Ramos (cell line): ENCODE data around the gene SPOP.

Experiments used
- in situ Hi-C: fragments of 300-500 bp; cut with MboI; formaldehyde crosslinking; loops from one replicate; pipeline ENCODE4 v1.14.3; 2022; ENCODE audit warnings: low sequenced_read_pairs; ENCODE audit not compliant: unreplicated experiment

Gene SPOP

DNA sequence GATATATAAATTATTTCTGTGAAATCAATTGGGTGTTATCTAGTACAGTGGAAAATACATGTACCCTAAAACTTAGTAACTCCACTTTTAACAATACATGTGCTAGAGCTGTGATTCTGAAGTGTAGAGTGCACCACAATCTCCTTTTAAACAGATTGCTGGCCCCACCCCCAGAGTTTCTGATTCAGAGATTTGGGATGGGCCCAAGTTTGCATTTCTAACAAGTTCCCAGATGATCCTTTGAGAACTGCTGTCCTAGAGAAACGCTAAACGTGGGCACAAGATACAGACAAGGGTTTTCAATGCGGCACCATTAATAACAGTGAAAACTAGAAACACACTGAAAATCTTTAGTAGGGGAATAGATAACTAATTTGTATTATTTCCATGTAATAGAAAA lies 53.0 kb downstream of the SPOP start:
- in situ Hi-C loops: no loop called here

DNA sequence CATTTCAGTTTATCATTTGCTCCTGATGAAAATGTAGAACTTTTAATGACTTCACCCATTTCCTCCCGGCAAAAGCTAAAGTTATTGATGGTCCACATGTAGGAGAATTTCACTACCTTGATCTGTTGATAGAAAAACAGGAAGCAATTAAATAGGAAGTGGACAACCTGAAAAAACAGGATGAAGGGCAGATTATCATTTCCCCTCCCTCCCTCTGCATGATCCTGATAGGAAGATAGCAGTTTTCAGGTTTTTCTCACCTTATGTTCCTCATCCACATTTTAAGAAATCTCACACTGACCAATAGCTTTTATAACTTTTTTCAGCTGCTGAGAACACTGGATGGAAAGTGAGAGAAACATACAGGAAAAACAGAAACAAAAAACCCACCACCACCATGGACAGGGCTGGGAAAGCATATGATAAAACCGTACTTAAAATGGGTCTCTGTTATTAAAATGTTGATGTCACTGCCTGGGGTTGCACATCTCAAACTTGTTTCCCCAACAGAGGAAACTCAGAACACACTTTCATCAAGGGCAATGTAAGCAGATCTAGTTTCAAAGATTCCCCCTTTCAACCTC lies 55.9 kb downstream of the SPOP start:
- in situ Hi-C loops: no loop called here

DNA sequence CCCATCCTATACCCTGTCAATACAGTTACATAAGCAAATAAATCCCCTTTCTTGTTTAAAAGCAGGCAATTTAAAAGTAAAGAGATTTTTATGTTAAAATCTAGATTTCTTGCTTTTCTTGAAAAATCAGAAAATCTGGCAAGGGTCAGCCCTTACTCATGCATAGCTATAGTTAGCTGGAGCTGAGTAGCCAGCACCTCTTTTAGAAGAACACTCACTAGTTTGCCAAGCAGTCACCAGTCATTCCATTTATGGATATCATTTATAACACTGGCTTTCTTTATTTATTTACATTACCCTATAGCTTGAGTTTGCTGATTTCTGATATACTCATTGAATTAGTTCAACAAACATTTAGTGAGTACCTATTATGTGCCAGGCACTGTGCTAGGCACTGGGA lies 56.5 kb downstream of the SPOP start:
- in situ Hi-C loops: no loop called here

DNA sequence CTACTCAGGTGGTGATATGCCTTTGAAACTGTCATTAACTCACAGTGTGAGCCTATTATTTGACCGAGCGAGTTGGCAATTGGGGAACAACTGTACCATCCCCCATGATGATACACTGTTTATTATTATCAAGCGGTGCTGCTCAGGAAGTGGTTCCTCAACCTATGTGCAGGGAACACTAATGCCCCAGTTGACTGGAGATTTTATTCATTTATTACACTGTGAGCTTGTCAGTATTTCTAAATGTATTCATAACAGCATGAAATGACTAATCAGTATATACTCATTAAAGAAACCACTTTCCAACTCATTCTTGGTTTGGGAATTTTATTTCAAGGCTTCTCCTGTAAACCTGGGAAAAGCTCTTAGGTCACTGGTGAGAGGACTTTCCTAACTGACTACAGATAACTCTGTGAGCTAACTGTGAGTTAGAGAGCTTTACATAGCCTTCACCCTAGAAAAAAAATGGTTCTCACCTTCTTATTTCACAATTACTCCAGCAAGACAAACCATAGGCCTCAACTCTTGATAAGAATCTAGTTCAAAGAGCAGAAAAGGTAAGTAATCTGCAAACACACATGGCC lies 59.8 kb downstream of the SPOP start:
- in situ Hi-C loops: no loop called here

DNA sequence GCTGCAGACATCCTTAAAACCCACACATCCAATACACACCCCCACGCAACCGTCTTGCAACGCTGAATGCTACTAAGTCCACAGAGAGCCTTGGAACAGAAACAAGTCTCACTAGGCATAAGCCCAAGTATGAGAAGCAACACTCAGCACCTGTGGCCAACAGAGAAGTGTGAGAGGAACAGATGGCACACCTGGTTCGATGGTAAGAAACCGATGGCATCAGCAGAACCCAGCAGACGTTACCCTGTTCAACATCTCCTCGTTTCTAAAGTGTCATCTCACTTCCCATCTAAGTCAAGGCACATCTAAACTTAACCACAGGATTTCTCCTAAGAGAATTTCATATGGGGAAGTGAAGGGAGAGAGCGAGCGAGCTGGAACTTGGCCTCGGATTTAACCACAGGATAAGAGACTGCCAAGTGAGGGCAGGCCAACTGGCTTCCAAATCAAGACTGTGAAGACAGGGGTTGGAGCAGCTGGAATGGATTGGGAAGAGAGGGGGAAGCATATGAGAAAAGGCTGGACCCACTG lies 61.2 kb downstream of the SPOP start:
- in situ Hi-C loops: no loop called here

DNA sequence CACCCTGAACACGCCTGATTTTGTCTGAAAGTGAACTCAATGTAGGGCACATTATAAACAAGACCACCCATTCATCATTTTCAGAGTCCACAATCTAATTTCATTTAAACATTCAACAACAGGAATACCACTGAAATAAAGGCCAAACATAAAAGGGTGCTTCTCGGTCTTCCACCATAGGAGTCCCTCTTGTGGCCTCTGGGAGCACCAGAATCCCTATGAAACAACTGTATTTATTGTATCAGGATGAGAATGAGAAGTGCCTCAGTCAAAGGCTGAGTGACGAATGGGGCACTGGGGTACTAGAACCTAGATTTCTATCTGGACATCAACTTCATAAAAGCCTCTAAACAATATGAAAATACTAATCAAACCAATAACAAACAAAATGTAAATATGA lies 61.8 kb downstream of the SPOP start:
- in situ Hi-C loops: no loop called here

DNA sequence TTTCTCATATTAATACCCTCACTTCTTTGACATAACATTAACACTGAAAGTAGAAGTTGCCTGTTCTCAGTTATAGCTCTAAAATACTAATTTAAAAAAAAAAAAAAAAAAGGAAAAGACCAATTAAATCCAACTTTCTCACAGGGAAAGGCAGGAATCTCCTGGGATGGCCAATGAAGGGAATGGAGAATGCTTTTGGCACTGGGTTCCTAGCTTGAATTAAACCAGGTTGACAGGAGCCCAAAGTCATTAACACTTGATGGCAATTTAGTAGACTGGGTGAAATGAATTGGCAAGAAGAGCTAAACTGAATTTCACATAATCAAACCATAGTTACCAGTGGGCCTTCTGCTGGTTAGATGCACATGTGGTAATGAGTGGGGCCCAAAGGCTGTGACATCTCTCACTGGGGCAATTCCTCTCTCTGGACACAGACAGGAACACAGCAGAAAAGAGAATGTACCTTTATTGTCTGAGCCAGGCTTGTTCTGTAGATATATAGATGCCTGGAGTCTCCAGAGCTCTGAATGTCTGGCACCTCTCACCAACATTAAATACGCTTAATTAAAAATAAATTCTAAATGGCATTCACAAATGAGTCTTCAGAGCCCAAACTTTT lies 64.6 kb downstream of the SPOP start:
- in situ Hi-C loops: no loop called here

DNA sequence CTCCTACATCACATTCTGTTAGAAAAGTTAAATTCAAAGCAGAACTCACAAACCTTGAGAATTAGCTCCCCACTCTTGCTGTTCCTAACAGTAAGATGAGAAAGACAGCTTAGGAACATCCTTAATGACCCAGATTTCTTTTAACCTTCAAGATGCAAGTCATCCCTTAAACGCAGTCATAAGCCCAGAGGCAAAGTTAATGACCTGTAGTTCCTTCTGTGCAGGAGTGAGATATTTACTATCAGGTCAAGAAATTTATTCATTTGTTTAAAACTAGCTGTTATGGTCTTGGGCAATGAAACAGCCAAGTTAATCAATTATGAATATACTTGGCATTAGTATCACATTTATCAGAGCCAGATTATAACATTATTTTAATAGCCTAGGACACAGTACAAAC lies 65.2 kb downstream of the SPOP start:
- in situ Hi-C loops: no loop called here

DNA sequence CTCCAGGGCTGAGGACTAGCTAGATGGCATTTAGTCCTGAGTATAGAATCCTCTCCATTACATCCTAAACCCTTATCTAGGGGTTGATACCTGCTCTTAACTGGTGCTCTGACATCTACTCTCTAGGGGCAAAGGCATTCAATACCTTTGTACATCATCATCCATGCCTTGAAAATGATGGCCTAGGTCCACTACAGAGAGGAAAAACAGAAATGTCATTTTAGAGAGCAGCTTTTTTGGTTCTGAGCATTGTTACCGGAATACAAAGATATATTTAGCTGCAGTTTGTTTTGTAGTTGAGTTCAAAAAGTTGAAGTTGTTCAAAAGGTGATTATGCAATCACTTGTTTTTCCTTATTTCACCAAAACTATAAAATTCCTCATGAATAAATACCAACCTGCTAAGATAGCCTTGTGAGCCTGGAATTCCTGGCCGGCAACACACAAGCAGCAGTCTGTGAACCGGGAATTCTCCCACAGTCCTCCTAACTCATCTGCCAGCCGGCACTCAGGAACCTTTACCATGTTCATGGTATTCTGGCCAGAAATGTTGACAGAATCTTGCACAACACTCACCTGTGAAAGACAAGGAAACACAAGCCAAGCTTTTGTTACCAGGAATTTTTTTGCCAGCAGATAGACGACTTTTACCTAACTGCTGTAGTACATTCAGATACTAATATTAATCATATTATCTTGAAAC lies 66.9 kb downstream of the SPOP start:
- in situ Hi-C loops: no loop called here

DNA sequence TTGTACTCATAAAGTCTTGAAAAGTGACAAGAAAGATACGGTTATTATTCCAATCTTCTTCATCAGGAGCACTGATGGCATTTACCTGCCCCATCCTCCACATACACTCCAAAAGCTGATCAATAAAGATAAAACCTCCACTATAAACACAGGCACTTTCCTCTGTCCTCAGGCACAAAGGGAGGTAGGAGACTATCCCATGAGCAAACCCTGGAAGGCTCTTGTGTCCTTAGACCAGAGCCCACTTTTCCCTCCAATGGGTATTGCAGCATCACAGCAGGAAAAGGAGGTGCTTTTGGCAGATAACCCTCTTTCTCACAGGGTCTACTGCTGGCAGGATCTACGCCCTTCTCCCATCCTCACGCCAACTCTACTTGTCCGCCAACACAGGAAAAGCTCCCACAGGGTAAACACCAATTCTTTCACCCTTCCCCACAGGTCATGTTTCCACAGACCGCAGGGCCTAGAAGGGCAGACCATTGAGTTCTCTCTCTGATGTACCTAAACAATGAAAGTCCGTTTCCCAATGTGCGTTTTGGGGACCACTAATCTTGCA lies 73.5 kb downstream of the SPOP start:
- in situ Hi-C loops: no loop called here

DNA sequence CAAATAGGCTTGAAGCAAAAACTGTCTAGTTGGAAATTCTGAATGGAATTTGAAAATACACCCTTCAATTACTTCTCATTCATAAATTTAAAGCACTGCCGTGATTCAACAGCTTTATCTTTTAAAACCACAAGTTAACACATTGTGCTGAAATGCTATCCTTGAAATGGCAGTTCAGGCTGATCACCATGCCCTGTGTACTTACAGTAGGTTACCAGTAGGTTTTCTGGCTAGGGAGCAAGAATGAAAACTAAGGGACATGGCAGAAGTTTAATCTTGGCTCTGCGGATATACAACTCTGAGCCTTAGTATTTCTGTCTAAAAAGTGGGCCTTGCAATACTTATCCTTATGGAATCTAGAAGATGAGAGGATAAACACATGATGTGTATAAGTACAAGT lies 74.2 kb downstream of the SPOP start:
- in situ Hi-C loops: no loop called here

DNA sequence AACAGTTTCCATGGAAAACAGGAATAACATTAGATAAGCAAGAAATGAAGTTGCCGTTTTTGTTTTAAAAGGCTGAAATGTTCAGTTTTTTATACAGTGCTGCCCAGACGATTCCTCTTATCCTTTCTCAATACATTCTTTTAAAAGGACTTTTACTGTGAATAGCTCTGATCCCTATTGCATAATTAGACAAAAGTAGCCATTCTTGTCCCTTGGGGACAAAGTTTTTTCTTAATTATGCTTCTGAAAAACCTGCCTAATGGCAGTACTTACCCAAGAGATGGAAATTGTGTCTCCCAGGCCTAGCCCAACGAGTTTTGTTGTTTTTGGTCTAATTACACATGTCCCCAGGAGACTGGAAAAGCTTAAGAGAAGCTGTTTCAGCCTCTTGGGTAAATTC lies 74.7 kb downstream of the SPOP start:
- in situ Hi-C loops: no loop called here

DNA sequence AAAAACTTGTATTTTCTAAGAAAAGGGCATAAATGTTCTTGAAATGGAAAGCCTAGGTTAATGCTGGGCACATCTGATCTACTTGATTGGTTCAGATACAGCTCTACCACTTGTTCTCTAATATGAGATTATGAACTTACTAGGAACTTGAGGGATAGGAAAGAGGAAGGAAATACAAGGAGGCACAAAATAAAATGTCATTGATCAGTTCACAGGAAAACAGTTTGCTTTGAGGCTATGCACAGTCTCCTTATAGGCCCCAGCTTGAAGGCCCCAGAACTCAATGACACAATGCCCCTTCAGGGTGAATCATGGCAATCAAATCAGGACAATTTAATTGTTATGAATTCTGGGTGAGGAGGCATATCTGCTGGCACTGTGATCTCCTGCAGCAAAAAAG lies 75.1 kb downstream of the SPOP start:
- in situ Hi-C loops: no loop called here

DNA sequence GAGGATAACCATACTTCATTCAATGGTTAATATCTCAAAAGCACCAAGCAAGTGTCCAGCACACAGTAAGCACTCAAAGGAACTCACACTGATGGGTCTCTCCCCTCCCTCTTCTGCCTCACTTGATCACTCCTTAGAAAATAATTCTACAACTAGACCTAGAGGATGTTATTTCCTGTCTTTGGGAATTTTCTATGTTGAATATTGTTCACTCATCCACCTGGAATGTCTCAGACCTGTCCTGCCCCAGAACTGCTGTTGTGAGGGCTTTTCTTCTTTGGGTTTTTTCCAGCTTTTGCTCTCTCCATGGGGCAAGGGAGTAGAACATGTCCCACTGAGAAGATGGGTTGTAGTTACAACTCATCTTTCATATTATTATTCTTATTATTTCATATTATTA lies 76.9 kb downstream of the SPOP start:
- in situ Hi-C loops: no loop called here

DNA sequence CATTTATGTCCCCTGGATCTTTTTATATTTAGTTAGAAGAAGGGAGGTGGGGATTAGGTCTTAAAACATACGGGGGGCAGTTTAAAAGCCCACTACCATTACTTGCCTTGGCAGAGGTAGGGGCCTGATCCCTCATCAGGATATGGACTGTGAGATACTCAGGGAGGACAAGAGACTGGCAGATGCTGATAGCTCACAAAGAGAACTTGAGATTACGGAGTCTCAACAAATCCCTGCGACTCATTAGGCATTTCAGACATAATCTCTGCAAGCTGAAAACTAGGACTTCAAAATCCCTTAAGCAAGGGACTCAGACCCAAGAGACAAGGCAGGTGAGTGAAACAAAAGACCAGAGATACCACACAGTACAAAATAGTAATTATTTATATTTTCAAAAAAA lies 79.0 kb downstream of the SPOP start:
- in situ Hi-C loops: no loop called here

DNA sequence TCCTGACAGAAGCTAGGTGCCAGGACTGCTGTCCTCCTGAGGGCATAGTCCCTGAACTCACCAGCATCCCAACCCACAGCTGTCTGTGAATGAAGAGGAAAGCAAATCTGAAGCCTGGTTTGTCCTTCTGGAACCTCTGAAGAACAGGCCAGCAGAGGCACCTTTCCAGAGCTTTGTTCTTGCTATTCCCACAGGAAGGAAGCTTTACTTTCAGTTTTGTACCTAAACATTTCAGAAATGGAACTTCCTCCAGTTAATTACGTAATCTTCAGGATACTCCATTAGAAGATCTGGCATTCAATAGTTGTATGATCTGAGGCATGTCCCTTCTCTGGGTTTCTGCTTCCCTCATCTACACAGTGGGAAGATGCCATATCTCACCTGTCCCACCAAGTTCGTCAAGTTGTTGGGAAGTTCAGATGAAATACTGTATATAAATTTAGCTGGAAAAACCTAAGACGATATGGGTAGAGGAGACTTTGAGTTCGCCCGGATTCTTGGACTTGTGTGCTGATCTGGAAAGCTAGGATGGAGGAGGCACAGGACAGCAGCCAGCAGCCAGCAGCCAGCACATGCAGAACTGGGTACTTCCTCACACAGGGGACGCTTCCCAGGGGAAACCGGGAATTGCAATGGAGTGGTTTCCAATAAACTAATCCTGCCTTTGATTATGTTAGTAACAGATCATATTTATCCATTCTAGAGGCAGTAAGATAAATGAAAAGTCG lies 79.8 kb downstream of the SPOP start:
- in situ Hi-C loops: no loop called here

DNA sequence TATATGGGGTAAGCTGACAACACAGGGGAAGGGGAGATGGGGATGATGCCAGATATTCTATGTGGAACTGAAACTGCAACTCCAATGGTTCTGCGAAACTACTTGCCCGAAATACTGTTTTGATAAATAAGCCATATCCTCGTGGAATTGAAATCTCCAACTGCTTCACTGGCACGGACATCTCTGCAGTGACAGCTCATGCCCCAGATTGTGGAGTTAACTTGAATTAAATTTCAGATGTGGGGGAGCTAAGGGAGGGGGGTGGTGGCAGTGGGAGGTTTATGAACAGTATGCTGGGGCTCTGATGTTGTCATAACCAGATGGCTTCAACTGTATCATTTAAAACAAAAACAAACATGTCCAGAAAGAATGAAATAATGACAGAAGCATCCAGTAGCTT lies 80.5 kb downstream of the SPOP start:
- in situ Hi-C loops: no loop called here

DNA sequence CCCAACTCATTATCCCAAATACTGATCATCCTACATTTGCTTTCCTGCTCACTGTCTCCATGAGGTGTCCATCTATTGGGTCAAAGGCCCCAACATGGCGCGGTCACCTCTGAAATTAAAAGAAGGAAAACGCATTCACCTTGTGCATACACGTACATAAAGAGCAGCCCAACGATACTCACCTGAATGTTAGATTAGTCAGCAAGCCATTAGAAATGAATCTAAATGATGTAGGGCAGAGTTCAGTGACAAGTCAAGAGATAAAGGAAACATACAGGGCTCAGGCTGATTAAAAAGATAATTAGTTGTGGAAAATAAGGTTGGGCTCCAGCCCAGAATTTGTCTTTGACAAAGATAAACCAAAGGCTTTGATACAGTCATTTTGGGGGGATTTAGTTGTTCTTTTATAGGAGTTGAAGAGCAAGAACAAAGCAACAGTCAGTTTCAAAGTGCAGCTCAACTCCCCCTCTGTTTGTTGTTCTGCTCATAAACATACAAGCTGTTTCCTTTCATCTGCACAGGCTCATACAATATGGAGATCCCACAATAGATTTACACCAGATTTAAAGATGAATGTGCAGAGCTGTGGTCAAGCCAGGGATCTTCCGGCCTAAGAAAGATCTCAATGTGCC lies 81.2 kb downstream of the SPOP start:
- in situ Hi-C loops: no loop called here

DNA sequence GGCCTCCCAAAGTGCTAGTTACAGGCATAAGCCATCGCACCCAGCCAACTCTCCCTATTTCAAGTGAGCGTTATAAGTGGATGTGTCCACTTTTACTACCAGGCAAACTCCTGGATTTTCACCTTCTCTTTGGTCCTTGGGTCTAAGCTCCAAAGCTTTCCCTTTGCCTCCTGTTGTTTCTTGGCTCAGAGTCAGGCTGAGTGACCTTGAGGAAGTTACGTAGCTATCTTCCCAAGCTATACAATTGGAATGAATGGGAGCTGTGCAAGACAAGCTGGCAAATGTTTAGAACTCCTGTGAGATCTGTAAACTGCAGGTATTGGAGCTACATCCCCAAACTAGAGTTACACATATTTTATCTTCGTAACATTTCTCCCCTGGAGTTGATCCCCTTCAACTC lies 81.9 kb downstream of the SPOP start:
- in situ Hi-C loops: no loop called here

DNA sequence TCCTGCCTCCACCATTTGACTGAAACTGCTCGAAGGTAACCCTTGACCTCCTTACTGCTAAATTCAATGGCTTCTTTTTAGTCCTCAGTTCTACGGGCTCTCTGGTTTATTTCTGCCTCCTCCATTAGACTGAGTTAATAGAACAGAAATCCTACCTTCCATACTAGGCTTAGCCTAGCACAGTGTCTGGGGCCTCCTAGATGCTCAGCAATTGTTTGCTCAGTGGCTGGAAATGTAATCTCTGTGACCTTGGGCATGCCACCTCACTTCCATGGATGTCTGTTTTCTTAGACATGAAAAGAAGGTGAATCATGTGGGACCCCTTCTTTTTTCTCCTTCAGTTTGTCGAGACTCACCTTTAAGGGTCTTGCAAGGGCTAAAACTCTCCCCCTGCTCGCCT lies 82.6 kb downstream of the SPOP start:
- in situ Hi-C loops: no loop called here
